Stimulated activated CD8-positive, alpha-beta memory T cell treated with anti-CD3 and anti-CD28 coated beads, Interleukin-15, amount 100 ng/mL, for 4 hours (primary cell): ENCODE results near the gene SCT.
"Not testable (repeated sequence)": the region's sequence is repeated elsewhere in the genome, so short reads cannot be mapped to it uniquely, and the experiment has no call there.

Source experiments
- DNase-seq, 2 donors: peaks; one replicate each; pipeline ENCODE4 v3.0.0-alpha.2; 2020; ENCODE audit warnings: low read depth in 2 of 2

SCT gene

GRCh38 chr11:626475-627307, at the start of gene SCT:
SCT (minus strand) TSS chr11:627181; CDS start chr11:627143, 38 bp downstream.
- DNase-seq, result no peak

- no peak for DNase-seq
These were observed 47.4 kb upstream of the SCT start for GRCh38 chr11:674406-674805.

GRCh38 chr11:673866-674265, 46.9 kb upstream of the SCT start:
- no peak for DNase-seq

- DNase-seq, result no peak
These were observed 38.8 kb upstream of the SCT start for GRCh38 chr11:665704-666281.

GRCh38 chr11:665062-665703, 38.2 kb upstream of the SCT start:
- no peak for DNase-seq

- no peak for DNase-seq
These were observed 35.8 kb upstream of the SCT start for GRCh38 chr11:662689-663274.

GRCh38 chr11:660681-661444, 33.9 kb upstream of the SCT start:
- DNase-seq, result no peak

GRCh38 chr11:660281-660680, 33.3 kb upstream of the SCT start:
- DNase-seq, result no peak

GRCh38 chr11:659532-660085, 32.6 kb upstream of the SCT start:
- no peak for DNase-seq

- no peak for DNase-seq
These were observed 30.7 kb upstream of the SCT start for GRCh38 chr11:657691-658126.

GRCh38 chr11:656866-657265, 29.9 kb upstream of the SCT start:
- DNase-seq, result no peak

- no peak for DNase-seq
These were observed 29.4 kb upstream of the SCT start for GRCh38 chr11:656426-656825.

GRCh38 chr11:655036-655726, 28.2 kb upstream of the SCT start:
- no peak for DNase-seq

- DNase-seq, result not testable (repeated sequence)
These were observed 27.5 kb upstream of the SCT start for GRCh38 chr11:654444-654843.

GRCh38 chr11:653837-654236, 26.9 kb upstream of the SCT start:
- no peak for DNase-seq

- DNase-seq, result not testable (repeated sequence)
These were observed 26.2 kb upstream of the SCT start for GRCh38 chr11:653136-653535.

GRCh38 chr11:650482-650881, 23.5 kb upstream of the SCT start:
- DNase-seq, result no peak

GRCh38 chr11:647672-648158, 20.7 kb upstream of the SCT start:
- DNase-seq, result not testable (repeated sequence)

GRCh38 chr11:646214-646613, 19.2 kb upstream of the SCT start:
- no peak for DNase-seq

GRCh38 chr11:645536-645935, 18.6 kb upstream of the SCT start:
- DNase-seq, result no peak
